Naive thymus-derived CD4-positive, alpha-beta T cell (primary cell): ENCODE results near the gene CRTC3. TPM values are rescaled to one million over a fixed set of nuclear protein-coding genes. Genes with fewer than 3 reads are reported as not detected.

Experiments
- ATAC-seq: fragments of 150-1000 bp; cut with Tn5 transposase; 2 replicates; pipeline ENCODE4 v1.10.0; 2021; ENCODE audit warnings: mild to moderate bottlenecking, moderate library complexity
- CTCF ChIA-PET: fragments of 350-600 bp; sonication (Branson Sonifier 250); formaldehyde crosslinking; loops from one replicate; lab custom pipeline; 2021; ENCODE audit warnings: antibody characterized with exemption; lab: Charles Lee
- POLR2A ChIA-PET: fragments of 350-600 bp; sonication (Branson Sonifier 250); formaldehyde crosslinking; loops from one replicate; lab custom pipeline; 2021; ENCODE audit warnings: antibody characterized with exemption, inconsistent platforms; lab: Charles Lee
- DNase-seq, 9 donors: peaks; one replicate each; pipeline versions ENCODE4 v3.0.0 to v3.0.0-alpha.2; 2020 to 2022; ENCODE audit warnings: mixed read lengths in 1 of 9
- H3K27ac ChIP-seq: one replicate; pipeline ENCODE4 v1.7.0; 2013; ENCODE audit warnings: mild to moderate bottlenecking, low read depth, low read length, moderate library complexity
- H3K27me3 ChIP-seq, 2 donors: one replicate each; pipeline ENCODE4 v1.7.0; 2013; ENCODE audit warnings: low read length in 2 of 2, mild to moderate bottlenecking in 2 of 2, moderate library complexity in 2 of 2; ENCODE audit not compliant: control insufficient read depth in 2 of 2, insufficient read depth in 2 of 2
- H3K36me3 ChIP-seq, 3 experiments: 1 replicate in 2 of 3; 2 replicates in 1 of 3; pipeline ENCODE4 v1.7.0; 2013; ENCODE audit warnings: low read length in 3 of 3, mild to moderate bottlenecking in 3 of 3, moderate library complexity in 1 of 3; ENCODE audit not compliant: insufficient read depth in 3 of 3, control insufficient read depth in 2 of 3
- H3K4me1 ChIP-seq, 2 donors: one replicate each; pipeline ENCODE4 v1.7.0; 2013; ENCODE audit warnings: low read length in 2 of 2, mild to moderate bottlenecking in 2 of 2, moderate library complexity in 1 of 2; ENCODE audit not compliant: control insufficient read depth in 2 of 2, insufficient read depth in 2 of 2
- H3K4me3 ChIP-seq: 2 replicates; pipeline ENCODE4 v1.7.0; 2013; ENCODE audit warnings: mild to moderate bottlenecking, low read length
- H3K9me3 ChIP-seq, 3 experiments: 1 replicate in 2 of 3; 2 replicates in 1 of 3; pipeline ENCODE4 v1.7.0; 2013; ENCODE audit warnings: low read length in 3 of 3; ENCODE audit not compliant: control insufficient read depth in 2 of 3
- H3K27ac Mint-ChIP-seq, 9 donors: one replicate each; pipeline ENCODE4 v1.8.0; 2020 to 2022; ENCODE audit warnings: mixed read lengths in 9 of 9, mild to moderate bottlenecking in 8 of 9, moderate library complexity in 5 of 9, inconsistent platforms in 2 of 9
- H3K27me3 Mint-ChIP-seq, 5 donors: one replicate each; pipeline ENCODE4 v1.8.0; 2021 to 2022; ENCODE audit warnings: mixed read lengths in 5 of 5, mild to moderate bottlenecking in 1 of 5
- H3K36me3 Mint-ChIP-seq, 5 donors: one replicate each; pipeline ENCODE4 v1.8.0; 2020 to 2022; ENCODE audit warnings: mixed read lengths in 5 of 5, mild to moderate bottlenecking in 3 of 5, inconsistent platforms in 1 of 5
- H3K4me1 Mint-ChIP-seq, 7 donors: one replicate each; pipeline ENCODE4 v1.8.0; 2020 to 2022; ENCODE audit warnings: mixed read lengths in 7 of 7, mild to moderate bottlenecking in 3 of 7, inconsistent platforms in 1 of 7
- H3K4me3 Mint-ChIP-seq, 10 donors: one replicate each; pipeline ENCODE4 v1.8.0; 2020 to 2022; ENCODE audit warnings: mild to moderate bottlenecking in 10 of 10, mixed read lengths in 10 of 10, moderate library complexity in 6 of 10, inconsistent platforms in 2 of 10
- H3K9me3 Mint-ChIP-seq, 11 donors: one replicate each; pipeline ENCODE4 v1.8.0; 2020 to 2022; ENCODE audit warnings: mixed read lengths in 11 of 11, mild to moderate bottlenecking in 4 of 11, inconsistent platforms in 1 of 11, moderate library complexity in 1 of 11
- intact Hi-C, 2 donors: fragments of 100-400 bp; cut with micrococcal nuclease; formaldehyde crosslinking; loops; one replicate each; pipeline ENCODE4 v1.15.1; 2023
- polyA plus RNA-seq, 2 donors: library from polyadenylated mRNA; unstranded; fragments of 300-500 nt; fragmentation: Illumina TruSeq; gene quantifications; one replicate each; pipeline ENCODE4 v1.2.3, GENCODE V29; 2021
- total RNA-seq, 6 experiments: library from RNA in 5 of 6; stranded (reverse) in 5 of 6; gene quantifications; 1 replicate in 5 of 6; 2 replicates in 1 of 6; pipeline ENCODE4 v1.2.3 and lab custom pipeline; 2021 to 2026

Gene CRTC3
- total and polyA plus RNA-seq, 7 experiments from 2014 or later: 40.5 to 132 (median 106) TPM

- Histone ChIP-seq H3K36me3 (peaks cover 0 to 30% (median 7%) of the 10 kb centered on the region in 3 experiments), H3K27ac (no peak overlapping the region), H3K9me3 (no peaks in the 10 kb centered on the region), H3K4me1 (peaks cover 0 to 45% of the 10 kb centered on the region in 2 donors), H3K27me3 (no peaks in the 10 kb centered on the region), H3K4me3 (no peak overlapping the region)
- ATAC-seq (no peak), DNase-seq (no peak)
- CTCF ChIA-PET: interaction anchor here (0.5 to 0.6 kb wide), 2 partner anchors 66 to 386 kb away, joined by 3 read pairs; no protein-coding TSS in a partner anchor
- POLR2A ChIA-PET: interaction anchor here (0.6 to 1.5 kb wide), 3 partner anchors 9 to 1381 kb away, joined by 3 to 4 read pairs (median 3); no protein-coding TSS in a partner anchor
- Mint-ChIP-seq H3K4me1 (peaks cover 42 to 80% (median 74%) of the 10 kb centered on the region in 7 donors), H3K4me3 (peak overlapping the region in 2 of 10 donors; percentile 16 to 54), H3K36me3 (peaks cover 8 to 31% (median 24%) of the 10 kb centered on the region in 5 donors), H3K9me3 (no peaks in the 10 kb centered on the region), H3K27ac (peak overlapping the region in 7 of 9 donors; percentile 32 to 83 (median 59)), H3K27me3 (no peaks in the 10 kb centered on the region)
- intact Hi-C loops: no loop called here
Observed at GRCh38 chr15:90552162-90552928, 22.6 kb downstream of the CRTC3 start.

GRCh38 chr15:90552929-90553211 lies 23.1 kb downstream of the CRTC3 start:
- Histone ChIP-seq H3K4me1 (peaks cover 0 to 45% of the 10 kb centered on the region in 2 donors), H3K4me3 (no peak overlapping the region), H3K9me3 (no peaks in the 10 kb centered on the region), H3K27ac (no peak overlapping the region), H3K36me3 (peaks cover 0 to 30% (median 7%) of the 10 kb centered on the region in 3 experiments), H3K27me3 (no peaks in the 10 kb centered on the region)
- Mint-ChIP-seq H3K4me3 (peak overlapping the region in 1 of 10 donors; percentile 54), H3K4me1 (peaks cover 41 to 80% (median 74%) of the 10 kb centered on the region in 7 donors), H3K36me3 (peaks cover 8 to 31% (median 24%) of the 10 kb centered on the region in 5 donors), H3K9me3 (no peaks in the 10 kb centered on the region), H3K27ac (peak overlapping the region in 6 of 9 donors; percentile 20 to 83 (median 52)), H3K27me3 (no peaks in the 10 kb centered on the region)
- CTCF ChIA-PET: no interaction called here
- intact Hi-C loops: loop anchor here in 1 of 2 donors (1.0 kb wide), 1 partner anchor 8 kb away; no protein-coding TSS in a partner anchor
- no peak for ATAC-seq
- no peak for DNase-seq
- POLR2A ChIA-PET: interaction anchor here (0.6 to 1.5 kb wide), 3 partner anchors 9 to 1382 kb away, joined by 3 to 4 read pairs (median 3); no protein-coding TSS in a partner anchor

- DNase-seq (no peak), ATAC-seq (no peak)
- peaks cover 0 to 45% of the 10 kb centered on the region in 2 donors for H3K4me1 ChIP-seq
- CTCF ChIA-PET: no interaction called here
- H3K27ac Mint-ChIP-seq: peak overlapping the region in 6 of 9 donors; percentile 14 to 83 (median 36)
- H3K36me3 ChIP-seq: peaks cover 0 to 30% (median 7%) of the 10 kb centered on the region in 3 experiments
- no peaks in the 10 kb centered on the region for H3K9me3 ChIP-seq
- intact Hi-C loops: loop anchor here in 1 of 2 donors (1.0 kb wide), 1 partner anchor 8 kb away; no protein-coding TSS in a partner anchor
- H3K4me1 Mint-ChIP-seq: peaks cover 42 to 80% (median 74%) of the 10 kb centered on the region in 7 donors
- H3K36me3 Mint-ChIP-seq: peaks cover 8 to 31% (median 24%) of the 10 kb centered on the region in 5 donors
- no peaks in the 10 kb centered on the region for H3K27me3 Mint-ChIP-seq
- H3K9me3 Mint-ChIP-seq: no peaks in the 10 kb centered on the region
- H3K4me3 ChIP-seq: no peak overlapping the region
- H3K4me3 Mint-ChIP-seq: no peak overlapping the region
- H3K27me3 ChIP-seq: no peaks in the 10 kb centered on the region
- POLR2A ChIA-PET: interaction anchor here (0.8 to 1.5 kb wide), 2 partner anchors 8 to 16 kb away, joined by 3 to 4 read pairs; no protein-coding TSS in a partner anchor
- no peak overlapping the region for H3K27ac ChIP-seq
Observed at GRCh38 chr15:90553248-90553745, 23.6 kb downstream of the CRTC3 start.

GRCh38 chr15:90557186-90558084 lies 27.7 kb downstream of the CRTC3 start:
- Mint-ChIP-seq H3K9me3 (peaks cover 0 to 4% (median 0%) of the 10 kb centered on the region in 11 donors), H3K27me3 (no peaks in the 10 kb centered on the region), H3K4me3 (peak overlapping the region; percentile 22 to 70 (median 54)), H3K36me3 (peaks cover 10 to 52% (median 31%) of the 10 kb centered on the region in 5 donors), H3K27ac (peak overlapping the region; percentile 57 to 95 (median 86)), H3K4me1 (peaks cover 56 to 89% (median 85%) of the 10 kb centered on the region in 7 donors)
- intact Hi-C loops: no loop called here
- Histone ChIP-seq H3K27ac (peak overlapping the region; percentile 14), H3K36me3 (peaks cover 0 to 16% (median 0%) of the 10 kb centered on the region in 3 experiments), H3K27me3 (no peaks in the 10 kb centered on the region), H3K4me3 (no peak overlapping the region), H3K9me3 (no peaks in the 10 kb centered on the region), H3K4me1 (peaks cover 10 to 50% of the 10 kb centered on the region in 2 donors)
- ATAC-seq: no peak
- POLR2A ChIA-PET: interaction anchor here (0.6 to 2.5 kb wide), 6 partner anchors 9 to 26 kb away, joined by 3 to 11 read pairs (median 5); no protein-coding TSS in a partner anchor
- CTCF ChIA-PET: interaction anchor here (0.6 to 2.8 kb wide), 4 partner anchors 18 to 376 kb away, joined by 3 to 13 read pairs (median 4); no protein-coding TSS in a partner anchor
- peak in 1 of 9 donors; percentile 18 for DNase-seq

GRCh38 chr15:90558171-90558573 lies 28.4 kb downstream of the CRTC3 start:
- Mint-ChIP-seq H3K4me1 (peaks cover 57 to 89% (median 84%) of the 10 kb centered on the region in 7 donors), H3K9me3 (peaks cover 0 to 4% (median 0%) of the 10 kb centered on the region in 11 donors), H3K27me3 (no peaks in the 10 kb centered on the region), H3K4me3 (peak overlapping the region; percentile 7 to 70 (median 37)), H3K36me3 (peaks cover 9 to 51% (median 29%) of the 10 kb centered on the region in 5 donors), H3K27ac (peak overlapping the region; percentile 57 to 95 (median 86))
- H3K27ac ChIP-seq: peak overlapping the region; percentile 14
- H3K4me1 ChIP-seq: peaks cover 15 to 55% of the 10 kb centered on the region in 2 donors
- H3K9me3 ChIP-seq: no peaks in the 10 kb centered on the region
- POLR2A ChIA-PET: interaction anchor here (0.6 to 2.5 kb wide), 5 partner anchors 11 to 27 kb away, joined by 3 to 11 read pairs (median 4); no protein-coding TSS in a partner anchor
- H3K4me3 ChIP-seq: no peak overlapping the region
- DNase-seq (no peak), ATAC-seq (peak; percentile 15)
- H3K36me3 ChIP-seq: peaks cover 0 to 16% (median 0%) of the 10 kb centered on the region in 3 experiments
- H3K27me3 ChIP-seq: no peaks in the 10 kb centered on the region
- CTCF ChIA-PET: no interaction called here
- intact Hi-C loops: no loop called here
